GM10248 (cell line): Measurements from ENCODE around the gene PPP1R13B.

ENCODE experiments used
- CTCF ChIA-PET: fragments of 300-600 bp; sonication (Branson Sonifier 250); formaldehyde crosslinking; extraction: SDS; loops from one replicate; lab custom pipeline; 2021; ENCODE audit warnings: antibody characterized with exemption; lab: Yijun Ruan, JAX
- POLR2A ChIA-PET: fragments of 350-650 bp; sonication (Branson Sonifier 250); formaldehyde crosslinking; extraction: SDS; loops from one replicate; lab custom pipeline; 2020; ENCODE audit warnings: antibody characterized with exemption; lab: Yijun Ruan, JAX
- DNase-seq: peaks from one replicate; pipeline ENCODE4 v3.0.0; 2012; ENCODE audit errors: extremely low spot score
- CTCF ChIP-seq: IDR thresholded peaks from 2 replicates; pipeline ENCODE4 v1.5.1; 2012; ENCODE audit warnings: mild to moderate bottlenecking, low read depth; ENCODE audit errors: extremely low read depth, missing control alignments, control extremely low read depth

Gene PPP1R13B

GRCh38 chr14:103875010-103875409 lies 27.6 kb upstream of the PPP1R13B start:
- no peak for DNase-seq
- CTCF ChIA-PET = no interaction called here
- POLR2A ChIA-PET = no interaction called here
- TF ChIP-seq CTCF = no peak

- CTCF ChIA-PET = interaction anchor here (1.1 to 1.6 kb wide), 4 partner anchors 9 to 64 kb away, joined by 3 to 7 read pairs (median 4); no protein-coding TSS in a partner anchor
- DNase-seq = peak; percentile 60
- POLR2A ChIA-PET = interaction anchor here (0.7 kb wide), 1 partner anchor 170 kb away, joined by 3 read pairs; no protein-coding TSS in a partner anchor
- no peak for TF ChIP-seq CTCF
Observed at GRCh38 chr14:103872481-103873113, 25.2 kb upstream of the PPP1R13B start.

GRCh38 chr14:103871596-103872480 lies 24.5 kb upstream of the PPP1R13B start:
- DNase-seq = peak; percentile 93
- no peak for TF ChIP-seq CTCF
- ChIA-PET POLR2A (interaction anchor here (0.7 kb wide), 1 partner anchor 171 kb away, joined by 3 read pairs; no protein-coding TSS in a partner anchor), CTCF (interaction anchor here (1.1 to 1.6 kb wide), 5 partner anchors 10 to 63 kb away, joined by 3 to 7 read pairs (median 4); no protein-coding TSS in a partner anchor)

- POLR2A ChIA-PET = no interaction called here
- CTCF ChIA-PET = interaction anchor here (0.8 to 1.3 kb wide), 2 partner anchors 39 to 898 kb away, joined by 3 read pairs; no protein-coding TSS in a partner anchor
Observed at GRCh38 chr14:103870891-103871595, 23.7 kb upstream of the PPP1R13B start.

GRCh38 chr14:103870144-103870876 lies 22.9 kb upstream of the PPP1R13B start:
- no peak for TF ChIP-seq CTCF
- ChIA-PET POLR2A (no interaction called here), CTCF (interaction anchor here (0.8 to 1.3 kb wide), 2 partner anchors 40 to 899 kb away, joined by 3 read pairs; no protein-coding TSS in a partner anchor)
- no peak for DNase-seq

More at GRCh38 chr14:103870891-103871595, 23.7 kb upstream of the PPP1R13B start:
- DNase-seq = no peak
- TF ChIP-seq CTCF = no peak
